ENCODE data around the gene VPS37D. TPM values are rescaled to one million over a fixed set of nuclear protein-coding genes. Genes with fewer than 3 reads are reported as not detected.
A peak's percentile ranks its signal among the peaks of the same experiment; 100 is the strongest.

The VPS37D gene
- total RNA-seq, 1 donor, result 5.8 TPM

GRCh38 chr7:73642834-73643233 is 24.8 kb upstream of the VPS37D start:
- Histone ChIP-seq H3K79me2 (ENCODE audit: insufficient read depth, low read length) (no peaks in the 10 kb centered on the region), H3K4me3 (ENCODE audit: insufficient read depth, low read length) (no peak overlapping the region), H3K9me3 (ENCODE audit: low read depth, low read length) (peaks cover 4% of the 10 kb centered on the region), H3K4me1 (ENCODE audit: insufficient read depth, low read length) (no peaks in the 10 kb centered on the region), H3K36me3 (ENCODE audit: insufficient read depth, low read length) (no peaks in the 10 kb centered on the region), H3K27ac (ENCODE audit: low read depth, low read length) (no peak overlapping the region), H4K20me1 (ENCODE audit: insufficient read depth, low read length) (no peaks in the 10 kb centered on the region), H2AFZ (ENCODE audit: low read length) (no peak overlapping the region), H3K27me3 (ENCODE audit: insufficient read depth, low read length) (peaks cover 30% of the 10 kb centered on the region), H3K4me2 (ENCODE audit: insufficient read depth, low read length) (no peak overlapping the region)
- TF ChIP-seq CTCF (IDR thresholded peaks at IDR 0.05; ENCODE audit: extremely low read depth, low read depth, low read length), result no peak
- no peak for DNase-seq (ENCODE audit: insufficient read length, low spot score, missing footprints)

GRCh38 chr7:73644688-73645286 is 22.8 kb upstream of the VPS37D start:
- Histone ChIP-seq H3K27me3 (ENCODE audit: insufficient read depth, low read length) (peaks cover 47% of the 10 kb centered on the region), H2AFZ (ENCODE audit: low read length) (no peak overlapping the region), H3K4me1 (ENCODE audit: insufficient read depth, low read length) (no peaks in the 10 kb centered on the region), H3K9me3 (ENCODE audit: low read depth, low read length) (peaks cover 4% of the 10 kb centered on the region), H3K4me2 (ENCODE audit: insufficient read depth, low read length) (no peak overlapping the region), H4K20me1 (ENCODE audit: insufficient read depth, low read length) (no peaks in the 10 kb centered on the region), H3K79me2 (ENCODE audit: insufficient read depth, low read length) (no peaks in the 10 kb centered on the region), H3K36me3 (ENCODE audit: insufficient read depth, low read length) (no peaks in the 10 kb centered on the region), H3K27ac (ENCODE audit: low read depth, low read length) (no peak overlapping the region), H3K4me3 (ENCODE audit: insufficient read depth, low read length) (no peak overlapping the region)
- TF ChIP-seq CTCF (IDR thresholded peaks at IDR 0.05; ENCODE audit: extremely low read depth, low read depth, low read length), result no peak
- DNase-seq (ENCODE audit: insufficient read length, low spot score, missing footprints), result no peak

DNA sequence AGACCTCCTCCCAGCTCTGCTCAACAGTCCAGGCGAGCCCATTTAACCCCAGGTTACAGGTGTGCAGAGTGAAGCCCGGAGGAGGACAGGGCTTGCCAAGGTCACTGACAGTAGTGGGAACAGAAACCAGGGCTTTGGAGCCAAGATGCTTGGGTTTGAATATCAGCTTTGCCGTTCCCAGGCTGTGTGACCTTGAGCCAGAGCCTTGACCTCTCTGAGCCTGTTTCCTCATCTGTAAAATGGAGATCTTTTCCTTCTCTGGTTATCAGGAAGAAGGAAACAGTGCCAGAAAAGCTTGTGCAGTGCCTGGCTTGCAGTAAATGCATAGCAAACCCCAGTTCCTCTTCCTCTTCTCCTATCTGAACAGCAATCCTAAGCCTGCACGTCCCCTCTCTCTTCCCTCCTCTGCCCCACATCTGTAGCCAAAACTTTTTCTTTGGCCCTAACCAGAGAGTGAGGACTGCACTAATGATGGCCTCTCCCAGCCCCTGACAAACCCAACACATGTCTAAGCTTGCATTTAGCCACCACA is 21.9 kb upstream of the VPS37D start:
- no peaks in the 10 kb centered on the region for H4K20me1 ChIP-seq (ENCODE audit: insufficient read depth, low read length)
- H3K9me3 ChIP-seq (ENCODE audit: low read depth, low read length), result peaks cover 4% of the 10 kb centered on the region
- no peak for TF ChIP-seq CTCF (IDR thresholded peaks at IDR 0.05; ENCODE audit: extremely low read depth, low read depth, low read length)
- peaks cover 54% of the 10 kb centered on the region for H3K27me3 ChIP-seq (ENCODE audit: insufficient read depth, low read length)
- peak; percentile 59 for DNase-seq (ENCODE audit: insufficient read length, low spot score, missing footprints)
- no peaks in the 10 kb centered on the region for H3K36me3 ChIP-seq (ENCODE audit: insufficient read depth, low read length)
- no peak overlapping the region for H3K4me2 ChIP-seq (ENCODE audit: insufficient read depth, low read length)
- no peak overlapping the region for H3K27ac ChIP-seq (ENCODE audit: low read depth, low read length)
- H3K4me1 ChIP-seq (ENCODE audit: insufficient read depth, low read length), result no peaks in the 10 kb centered on the region
- H3K4me3 ChIP-seq (ENCODE audit: insufficient read depth, low read length), result no peak overlapping the region
- H3K79me2 ChIP-seq (ENCODE audit: insufficient read depth, low read length), result no peaks in the 10 kb centered on the region
- no peak overlapping the region for H2AFZ ChIP-seq (ENCODE audit: low read length)

- peaks cover 54% of the 10 kb centered on the region for H3K27me3 ChIP-seq (ENCODE audit: insufficient read depth, low read length)
- no peak overlapping the region for H2AFZ ChIP-seq (ENCODE audit: low read length)
- no peaks in the 10 kb centered on the region for H3K79me2 ChIP-seq (ENCODE audit: insufficient read depth, low read length)
- no peak overlapping the region for H3K4me2 ChIP-seq (ENCODE audit: insufficient read depth, low read length)
- no peaks in the 10 kb centered on the region for H3K36me3 ChIP-seq (ENCODE audit: insufficient read depth, low read length)
- H3K27ac ChIP-seq (ENCODE audit: low read depth, low read length), result no peak overlapping the region
- TF ChIP-seq CTCF (IDR thresholded peaks at IDR 0.05; ENCODE audit: extremely low read depth, low read depth, low read length), result no peak
- no peaks in the 10 kb centered on the region for H4K20me1 ChIP-seq (ENCODE audit: insufficient read depth, low read length)
- no peak overlapping the region for H3K4me3 ChIP-seq (ENCODE audit: insufficient read depth, low read length)
- H3K9me3 ChIP-seq (ENCODE audit: low read depth, low read length), result no peaks in the 10 kb centered on the region
- DNase-seq (ENCODE audit: insufficient read length, low spot score, missing footprints), result peak; percentile 87
- no peaks in the 10 kb centered on the region for H3K4me1 ChIP-seq (ENCODE audit: insufficient read depth, low read length)
Observed at GRCh38 chr7:73646785-73647724, 20.6 kb upstream of the VPS37D start.

All from osteoblast (primary cell).